ENCODE data around the gene ANTXR2.

- TF ChIP-seq MYC (IDR thresholded peaks at IDR 0.05; ENCODE audit: low read depth, low read length) (no peak), CTCF (IDR thresholded peaks at IDR 0.05; ENCODE audit: low read depth, low read length) (no peak), POLR2A (IDR thresholded peaks at IDR 0.05; ENCODE audit: extremely low read depth, insufficient read length) (no peak)
Observed at GRCh38 chr4:79907001-79907400, 166.0 kb downstream of the ANTXR2 start.
